Activated CD8-positive, alpha-beta memory T cell treated with anti-CD3 and anti-CD28 coated beads for 36 hours (primary cell): ENCODE data around the gene DGKD. TPM values are rescaled to one million over a fixed set of nuclear protein-coding genes. Genes with fewer than 3 reads are reported as not detected.

ENCODE experiments used
- total RNA-seq, 2 experiments: library from RNA; stranded (reverse); gene quantifications; one replicate each; pipeline ENCODE4 v1.2.3, GENCODE V29; 2021

Gene DGKD
- total RNA-seq, 2 experiments from 2014 or later = 49.5 to 58.8 TPM

Other genes starting within 250 kb of the DGKD start
- gene ATG16L1, start 102.8 kb upstream of the DGKD start, total RNA-seq = 10 to 100 TPM; 29.0 to 29.2 TPM
- gene SAG, start 46.7 kb upstream of the DGKD start, total RNA-seq = under 1 TPM in 1 of 2 experiments, not detected in 1; 0.15 TPM
- 10 to 100 TPM; 14.5 to 15.1 TPM for gene USP40, start 212.3 kb downstream of the DGKD start, total RNA-seq